HepG2 (cell line): ENCODE results near the gene GPRIN1. TPM values are rescaled to one million over a fixed set of nuclear protein-coding genes. Genes with fewer than 3 reads are reported as not detected.
A peak's percentile ranks its signal among the peaks of the same experiment; 100 is the strongest.

Experiments used
- ATAC-seq: fragments of 200-7000 bp; cut with Tn5 transposase; 3 replicates; pipeline ENCODE4 v1.9.1; 2020; ENCODE audit warnings: mild to moderate bottlenecking, moderate library complexity
- BruUV-seq: library from RNA; stranded (reverse); fragments of 400-500 nt; replicated peaks from 2 replicates; lab custom pipeline; 2021; lab: Mats Ljungman, UMichigan
- CTCF ChIA-PET: fragments of 300-600 bp; formaldehyde crosslinking; extraction: SDS; loops from one replicate; lab custom pipeline; 2021; ENCODE audit warnings: low total read pairs, inconsistent platforms, low intra/inter-chr PET ratio; lab: Yijun Ruan, JAX
- POLR2A ChIA-PET: fragments of 350-600 bp; sonication (Branson Sonifier 250); formaldehyde crosslinking; loops from one replicate; lab custom pipeline; 2020; ENCODE audit warnings: antibody characterized with exemption, inconsistent platforms; lab: Yijun Ruan, JAX
- DNase-seq: peaks from one replicate; pipeline ENCODE4 v3.0.0-alpha.2; 2015; ENCODE audit warnings: low spot score
- FAIRE-seq: peaks from 3 replicates; lab custom pipeline; 2011; peaks lifted over from hg19 to GRCh38; lab: Jason Lieb, UNC
- H2AFZ ChIP-seq: one replicate; pipeline ENCODE4 v1.6.1; 2011; ENCODE audit warnings: low read length, inconsistent platforms
- H3K27ac ChIP-seq: fragments of 300-600 bp; 3 replicates; pipeline ENCODE4 v1.8.0; 2011; ENCODE audit warnings: mixed run types, mild to moderate bottlenecking, mixed read lengths, low read length, inconsistent platforms; ENCODE audit not compliant: insufficient read depth; ENCODE audit errors: extremely low read length
- H3K27me3 ChIP-seq, 2 experiments: fragments of 200-600 bp in 1 of 2; 2 replicates in 1 of 2; 3 replicates in 1 of 2; pipeline versions ENCODE4 v1.6.0 to v1.8.0; 2011; ENCODE audit warnings: low read length in 2 of 2, mild to moderate bottlenecking in 2 of 2, moderate library complexity in 2 of 2, inconsistent platforms in 1 of 2; ENCODE audit not compliant: insufficient read depth in 2 of 2, control insufficient read depth in 1 of 2
- H3K36me3 ChIP-seq, 2 experiments: fragments of 200-600 bp in 1 of 2; replicated peaks in 1 of 2; 2 replicates in 1 of 2; 3 replicates in 1 of 2; pipeline versions ENCODE4 v1.5.1 to v1.8.0; 2011; ENCODE audit warnings: low read length in 2 of 2, inconsistent platforms in 1 of 2; ENCODE audit not compliant: insufficient read depth in 2 of 2, control insufficient read depth in 1 of 2
- H3K4me1 ChIP-seq: 2 replicates; pipeline ENCODE4 v1.5.1; 2012; ENCODE audit warnings: low read length, inconsistent platforms; ENCODE audit not compliant: insufficient read depth
- H3K4me2 ChIP-seq: 2 replicates; pipeline ENCODE4 v1.6.0; 2011; ENCODE audit warnings: low read depth, low read length, inconsistent platforms
- H3K4me3 ChIP-seq, 3 experiments: fragments of 200-600 bp in 1 of 3; sonication (generic), shearing (Covaris generic) in 1 of 3; replicated peaks in 1 of 3; 2 replicates each; pipeline ENCODE4 v1.5.1; 2011 to 2016; ENCODE audit warnings: low read length in 3 of 3, inconsistent platforms in 2 of 3, low read depth in 2 of 3, mild to moderate bottlenecking in 2 of 3, control low read depth in 1 of 3, mixed read lengths in 1 of 3; ENCODE audit not compliant: insufficient read depth in 1 of 3
- H3K79me2 ChIP-seq: one replicate; pipeline ENCODE4 v1.6.1; 2011; ENCODE audit warnings: low read length, inconsistent platforms; ENCODE audit not compliant: insufficient read depth
- H3K9ac ChIP-seq: 2 replicates; pipeline ENCODE4 v1.6.0; 2011; ENCODE audit warnings: mild to moderate bottlenecking, low read depth, low read length, inconsistent platforms; ENCODE audit not compliant: insufficient read depth
- H3K9me3 ChIP-seq: 2 replicates; pipeline ENCODE4 v1.5.1; 2012; ENCODE audit warnings: mild to moderate bottlenecking, low read length
- H4K20me1 ChIP-seq: 2 replicates; pipeline ENCODE4 v1.6.0; 2011; ENCODE audit warnings: inconsistent platforms, mild to moderate bottlenecking, low read length, moderate library complexity; ENCODE audit not compliant: insufficient read depth
- CAMTA2 ChIP-seq: sonication (generic); formaldehyde crosslinking; IDR thresholded peaks from 2 replicates; pipeline ENCODE4 v1.4.0; 2020; ENCODE audit warnings: mild to moderate bottlenecking, missing genetic modification reagents, borderline replicate concordance
- HOXA7 ChIP-seq: sonication (generic); formaldehyde crosslinking; IDR thresholded peaks from 2 replicates; pipeline ENCODE4 v1.8.1; 2022; ENCODE audit warnings: mild to moderate bottlenecking, missing genetic modification reagents, moderate library complexity
- PRDM4 ChIP-seq: sonication (generic); formaldehyde crosslinking; IDR thresholded peaks from 2 replicates; pipeline ENCODE4 v1.9.0; 2021; ENCODE audit warnings: missing genetic modification reagents, borderline replicate concordance
- SIX4 ChIP-seq: sonication (generic); formaldehyde crosslinking; IDR thresholded peaks from 2 replicates; pipeline ENCODE4 v1.4.0; 2020; ENCODE audit warnings: missing genetic modification reagents
- ZBTB39 ChIP-seq: sonication (generic); formaldehyde crosslinking; IDR thresholded peaks from 2 replicates; pipeline ENCODE4 v1.5.0; 2020; ENCODE audit warnings: missing genetic modification reagents
- ZBTB7B ChIP-seq: sonication (generic); formaldehyde crosslinking; IDR thresholded peaks from 2 replicates; pipeline ENCODE4 v1.4.0; 2020; ENCODE audit warnings: missing genetic modification reagents
- ZNF724P ChIP-seq: sonication (generic); formaldehyde crosslinking; IDR thresholded peaks from 2 replicates; pipeline ENCODE4 v1.8.0; 2022; ENCODE audit warnings: missing genetic modification reagents, borderline replicate concordance
- ZNF761 ChIP-seq: sonication (generic); formaldehyde crosslinking; conservative IDR thresholded peaks from 2 replicates; pipeline ENCODE4 v1.4.0; 2020; ENCODE audit warnings: mild to moderate bottlenecking, missing genetic modification reagents
- WGBS: methylation state at CpG from one replicate; pipeline ENCODE4 v1.1.6; 2017; ENCODE audit warnings: low lambda C conversion rate; 5-methylcytosine and 5-hydroxymethylcytosine counted together
- in situ Hi-C: cut with HindIII; loops from 2 replicates; pipeline ENCODE4 v1.10.0; 2017; ENCODE audit warnings: low pct_unique_long_range_greater_than_20kb; ENCODE audit not compliant: extremely low pct_ligation_motif_present
- intact Hi-C: fragments of 100-400 bp; cut with micrococcal nuclease; formaldehyde crosslinking; loops from one replicate; pipeline ENCODE4 v1.10.0; 2022; ENCODE audit not compliant: unreplicated experiment
- polyA plus RNA-seq, 8 experiments: library from polyadenylated mRNA; depleted of rRNA in 3 of 8; stranded (reverse) in 7 of 8; unstranded in 1 of 8; fragments of >200 nt; fragmentation: Illumina TruSeq in 4 of 8; extraction: Trizol in 4 of 8; gene quantifications; 2 replicates each; pipeline versions ENCODE4 v1.2.1 to v1.2.3, GENCODE V29; 2011 to 2016; ENCODE audit warnings: low read depth in 4 of 8, missing spikeins in 1 of 8, mixed read lengths in 1 of 8; ENCODE audit not compliant: insufficient read depth in 1 of 8
- total RNA-seq, 5 experiments: library from RNA; depleted of rRNA; stranded (reverse); fragments of >200 nt; fragmentation: Illumina TruSeq; extraction: Trizol; gene quantifications; 2 replicates each; pipeline ENCODE4 v1.2.3, GENCODE V29; 2016; ENCODE audit warnings: low read depth in 1 of 5
- TF ChIP-seq, protein P1 (sequence below): sonication (generic); formaldehyde crosslinking; IDR thresholded peaks from 2 replicates; pipeline ENCODE4 v1.5.0; 2020; ENCODE audit warnings: missing genetic modification reagents
- TF ChIP-seq, protein P2 (sequence below): conservative IDR thresholded peaks from 2 replicates; pipeline ENCODE4 v1.6.1; 2018; ENCODE audit warnings: missing genetic modification reagents

The GPRIN1 gene
- total and polyA plus RNA-seq, 2 of the 13 experiments (the other 11 are each of a cell fraction or from before 2014, with no cell fraction given): 0.32 to 2.0 TPM

GRCh38 chr5:176646707-176647029 lies 36.7 kb upstream of the GPRIN1 start (continued):
- TF ChIP-seq PRDM4 (CRISPR knock-in tag) (no peak), ZBTB39 (CRISPR knock-in tag) (no peak), ZNF724P (CRISPR knock-in tag) (peak; percentile 12; the same call in 1 of the 2 replicates)

DNA sequence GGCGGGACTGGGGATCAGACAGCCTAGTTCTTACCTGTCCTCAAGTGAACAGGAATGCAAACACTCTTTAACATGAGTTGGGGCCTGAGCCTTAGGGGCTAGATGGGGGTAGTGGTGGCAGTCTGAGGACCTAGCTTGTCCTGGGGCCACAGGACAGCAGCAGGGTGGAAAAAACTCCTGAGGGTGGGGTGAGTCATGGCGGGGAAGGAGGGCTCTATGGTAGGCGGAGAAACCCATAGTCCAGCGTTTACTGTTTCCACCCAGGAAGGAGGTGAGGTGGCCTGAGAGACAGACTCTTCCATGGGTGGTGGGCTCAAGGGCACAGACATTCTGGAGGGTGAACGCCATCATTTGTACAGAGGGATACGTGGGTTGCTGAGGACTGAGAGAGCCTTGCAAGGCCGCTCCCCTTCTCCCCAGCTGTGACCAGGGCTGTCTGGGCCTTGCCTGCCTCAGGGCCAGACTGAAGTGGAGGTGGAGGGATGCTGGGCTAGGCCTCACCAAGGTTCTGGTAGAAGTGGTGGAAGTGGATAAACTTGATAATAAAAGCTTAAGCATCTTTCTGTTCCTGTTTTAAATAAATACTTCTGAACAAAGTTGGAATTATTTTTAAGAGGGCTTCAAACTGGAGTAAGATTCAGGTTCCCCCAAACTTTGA lies 36.2 kb upstream of the GPRIN1 start:
- ATAC-seq (no peak), DNase-seq (no peak), FAIRE-seq (no peak)
- ChIA-PET POLR2A (interaction anchor here (1.0 to 1.2 kb wide), 3 partner anchors 12 to 441 kb away, joined by 3 to 7 read pairs (median 6); partner anchors contain the start of gene FGFR4), CTCF (no interaction called here)
- H3K4me3 ChIP-seq: peak overlapping the region in 2 of 3 experiments; percentile 40 to 73; a peak in 2 of 6 replicates
- in situ Hi-C loops: no loop called here
- H3K27ac ChIP-seq: no peak overlapping the region
- no peaks in the 10 kb centered on the region for H3K79me2 ChIP-seq
- peaks cover 9 to 30% of the 10 kb centered on the region in 2 experiments; a peak in 4 of 5 replicates for H3K27me3 ChIP-seq
- intact Hi-C loops: no loop called here
- peak overlapping the region; percentile 86 for H3K4me2 ChIP-seq
- H3K4me1 ChIP-seq: peaks cover 21% of the 10 kb centered on the region
- no peak for TF ChIP-seq ZBTB7B (CRISPR knock-in tag)
- no peak for TF ChIP-seq SIX4 (CRISPR knock-in tag)
- no peak for TF ChIP-seq HOXA7
- TF ChIP-seq, protein P1, sequence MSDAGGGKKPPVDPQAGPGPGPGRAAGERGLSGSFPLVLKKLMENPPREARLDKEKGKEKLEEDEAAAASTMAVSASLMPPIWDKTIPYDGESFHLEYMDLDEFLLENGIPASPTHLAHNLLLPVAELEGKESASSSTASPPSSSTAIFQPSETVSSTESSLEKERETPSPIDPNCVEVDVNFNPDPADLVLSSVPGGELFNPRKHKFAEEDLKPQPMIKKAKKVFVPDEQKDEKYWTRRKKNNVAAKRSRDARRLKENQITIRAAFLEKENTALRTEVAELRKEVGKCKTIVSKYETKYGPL: no peak
- TF ChIP-seq, protein P2, sequence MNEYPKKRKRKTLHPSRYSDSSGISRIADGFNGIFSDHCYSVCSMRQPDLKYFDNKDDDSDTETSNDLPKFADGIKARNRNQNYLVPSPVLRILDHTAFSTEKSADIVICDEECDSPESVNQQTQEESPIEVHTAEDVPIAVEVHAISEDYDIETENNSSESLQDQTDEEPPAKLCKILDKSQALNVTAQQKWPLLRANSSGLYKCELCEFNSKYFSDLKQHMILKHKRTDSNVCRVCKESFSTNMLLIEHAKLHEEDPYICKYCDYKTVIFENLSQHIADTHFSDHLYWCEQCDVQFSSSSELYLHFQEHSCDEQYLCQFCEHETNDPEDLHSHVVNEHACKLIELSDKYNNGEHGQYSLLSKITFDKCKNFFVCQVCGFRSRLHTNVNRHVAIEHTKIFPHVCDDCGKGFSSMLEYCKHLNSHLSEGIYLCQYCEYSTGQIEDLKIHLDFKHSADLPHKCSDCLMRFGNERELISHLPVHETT (CRISPR knock-in tag): no peak
- TF ChIP-seq ZNF761 (CRISPR knock-in tag): no peak
- TF ChIP-seq CAMTA2: no peak
- no peaks in the 10 kb centered on the region for H4K20me1 ChIP-seq
- H3K9ac ChIP-seq: 0 out of 2 replicates have a peak overlapping the region, but pooled peaks have one; percentile 50
- H3K36me3 ChIP-seq: no peaks in the 10 kb centered on the region
- no peaks in the 10 kb centered on the region for H3K9me3 ChIP-seq
- 64% methylated on average over 6 of the region's 7 CpGs for WGBS
- no peak overlapping the region for H2AFZ ChIP-seq
- no TSS peak for BruUV-seq
